Measurements from ENCODE around the gene NHLRC3.
"Not testable (repeated sequence)": the region's sequence is repeated elsewhere in the genome, so short reads cannot be mapped to it uniquely, and the experiment has no call there.

DNA sequence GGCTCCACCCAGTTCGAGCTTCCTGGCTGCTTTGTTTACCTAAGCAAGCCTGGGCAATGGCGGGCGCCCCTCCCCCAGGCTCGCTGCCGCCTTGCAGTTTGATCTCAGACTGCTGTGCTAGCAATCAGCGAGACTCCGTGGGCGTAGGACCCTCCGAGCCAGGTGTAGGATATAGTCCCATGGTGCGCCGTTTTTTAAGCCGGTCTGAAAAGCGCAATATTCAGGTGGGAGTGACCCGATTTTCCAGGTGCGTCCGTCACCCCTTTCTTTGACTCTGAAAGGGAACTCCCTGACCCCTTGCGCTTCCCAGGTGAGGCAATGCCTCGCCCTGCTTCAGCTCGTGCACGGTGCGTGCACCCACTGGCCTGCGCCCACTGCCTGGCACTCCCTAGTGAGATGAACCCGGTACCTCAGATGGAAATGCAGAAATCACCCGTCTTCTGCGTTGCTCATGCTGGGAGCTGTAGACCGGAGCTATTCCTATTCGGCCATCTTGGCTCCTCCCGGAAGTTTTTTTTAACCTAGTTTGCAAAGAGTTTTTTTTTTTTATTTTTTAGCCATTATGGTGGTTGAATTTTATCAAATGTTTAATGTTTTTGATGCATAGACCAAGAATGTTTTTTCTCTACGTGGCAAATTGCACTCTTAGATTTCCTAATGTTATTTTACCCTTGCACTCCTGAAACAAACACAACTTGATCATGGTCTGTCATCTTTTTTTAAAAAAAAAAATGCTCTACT is 31.7 kb upstream of the NHLRC3 start:
- TF ChIP-seq, protein P1, sequence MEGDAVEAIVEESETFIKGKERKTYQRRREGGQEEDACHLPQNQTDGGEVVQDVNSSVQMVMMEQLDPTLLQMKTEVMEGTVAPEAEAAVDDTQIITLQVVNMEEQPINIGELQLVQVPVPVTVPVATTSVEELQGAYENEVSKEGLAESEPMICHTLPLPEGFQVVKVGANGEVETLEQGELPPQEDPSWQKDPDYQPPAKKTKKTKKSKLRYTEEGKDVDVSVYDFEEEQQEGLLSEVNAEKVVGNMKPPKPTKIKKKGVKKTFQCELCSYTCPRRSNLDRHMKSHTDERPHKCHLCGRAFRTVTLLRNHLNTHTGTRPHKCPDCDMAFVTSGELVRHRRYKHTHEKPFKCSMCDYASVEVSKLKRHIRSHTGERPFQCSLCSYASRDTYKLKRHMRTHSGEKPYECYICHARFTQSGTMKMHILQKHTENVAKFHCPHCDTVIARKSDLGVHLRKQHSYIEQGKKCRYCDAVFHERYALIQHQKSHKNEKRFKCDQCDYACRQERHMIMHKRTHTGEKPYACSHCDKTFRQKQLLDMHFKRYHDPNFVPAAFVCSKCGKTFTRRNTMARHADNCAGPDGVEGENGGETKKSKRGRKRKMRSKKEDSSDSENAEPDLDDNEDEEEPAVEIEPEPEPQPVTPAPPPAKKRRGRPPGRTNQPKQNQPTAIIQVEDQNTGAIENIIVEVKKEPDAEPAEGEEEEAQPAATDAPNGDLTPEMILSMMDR (conservative IDR thresholded peaks at IDR 0.05; ENCODE audit: low read length): not testable (repeated sequence)
- not testable (repeated sequence) for TF ChIP-seq EZH2phosphoT487 (IDR thresholded peaks at IDR 0.05; ENCODE audit: borderline replicate concordance, low read depth, low read length)

Measured in OCI-LY7 (cell line).